ENCODE results near the gene DYNLRB1.

- no peak for TF ChIP-seq CTCF (conservative IDR thresholded peaks at IDR 0.05 in 1 of 2, IDR thresholded peaks at IDR 0.05 in 1 of 2; ENCODE audit: low read depth in 1 of 2, low read length in 2 of 2)
- no peak for TF ChIP-seq EZH2 (IDR thresholded peaks at IDR 0.05; ENCODE audit: low read length, missing control alignments)
Observed at GRCh38 chr20:34525342-34525708, 9.1 kb downstream of the DYNLRB1 start.

All from fibroblast of lung (primary cell).